Panc1 (cell line): ENCODE results near the gene AP1B1.

ENCODE experiments used
- CTCF ChIP-seq: fragments of 450-650 bp; IDR thresholded peaks from 2 replicates; pipeline ENCODE4 v1.5.1; 2017; ENCODE audit warnings: mild to moderate bottlenecking
- POLR2AphosphoS5 ChIP-seq: IDR thresholded peaks from 2 replicates; pipeline ENCODE4 v1.6.1; 2012; ENCODE audit warnings: mild to moderate bottlenecking, low read depth, low read length, moderate library complexity
- REST ChIP-seq, 2 experiments: IDR thresholded peaks; 2 replicates each; pipeline ENCODE4 v1.6.1; 2011 to 2012; ENCODE audit warnings: low read depth in 2 of 2, control low read depth in 1 of 2, low read length in 1 of 2, mild to moderate bottlenecking in 1 of 2, moderate library complexity in 1 of 2; ENCODE audit not compliant: insufficient read depth in 1 of 2
- TCF7L2 ChIP-seq: IDR thresholded peaks from 2 replicates; pipeline ENCODE4 v1.6.1; 2011; ENCODE audit warnings: mild to moderate bottlenecking, low read depth, low read length, inconsistent platforms

GRCh38 chr22:29325356-29325755 lies 63.0 kb downstream of the AP1B1 start:
- no peak for TF ChIP-seq CTCF
- TF ChIP-seq TCF7L2 = no peak
- TF ChIP-seq REST (IDR thresholded peaks at IDR 0.05; ENCODE audit: insufficient read depth in 1 of 2, low read depth in 2 of 2, low read length in 1 of 2) = no peak
- no peak for TF ChIP-seq POLR2AphosphoS5
